Gastrocnemius medialis (tissue), 4 donors: Measurements from ENCODE around the gene ZACN. TPM values are rescaled to one million over a fixed set of nuclear protein-coding genes. Genes with fewer than 3 reads are reported as not detected.
"Not testable (repeated sequence)": the region's sequence is repeated elsewhere in the genome, so short reads cannot be mapped to it uniquely, and the experiment has no call there.

Source experiments
- ATAC-seq, 2 donors: fragments of 150-250 bp; one replicate each; pipeline ENCODE4 v1.9.1; 2016
- DNase-seq, 2 donors: peaks; one replicate each; pipeline ENCODE4 v3.0.0-alpha.2; 2019
- H3K27ac ChIP-seq, 4 donors: fragments of 200-600 bp; sonication (generic); 1 replicate in 1 of 4; 2 replicates in 3 of 4; pipeline ENCODE4 v1.5.1; 2016 to 2018; ENCODE audit warnings: mild to moderate bottlenecking in 2 of 4, moderate library complexity in 1 of 4
- H3K27me3 ChIP-seq, 3 donors: fragments of 200-600 bp; sonication (generic) in 2 of 3; 1 replicate in 1 of 3; 2 replicates in 2 of 3; pipeline versions ENCODE4 v1.5.1 to v1.6.0; 2016 to 2019; ENCODE audit warnings: mild to moderate bottlenecking in 1 of 3, moderate library complexity in 1 of 3
- H3K36me3 ChIP-seq, 2 donors: fragments of 200-600 bp; sonication (generic) in 1 of 2; one replicate each; pipeline ENCODE4 v1.5.1; 2017 to 2018
- H3K4me1 ChIP-seq, 2 donors: fragments of 200-600 bp; sonication (generic) in 1 of 2; one replicate each; pipeline ENCODE4 v1.5.1; 2016 to 2017; ENCODE audit warnings: mild to moderate bottlenecking in 2 of 2
- H3K4me3 ChIP-seq, 4 donors: fragments of 200-600 bp; sonication (generic) in 3 of 4; 1 replicate in 1 of 4; 2 replicates in 3 of 4; pipeline ENCODE4 v1.5.1; 2016 to 2019; ENCODE audit warnings: mild to moderate bottlenecking in 2 of 4
- H3K9me3 ChIP-seq, 3 donors: fragments of 200-600 bp; sonication (generic) in 2 of 3; 1 replicate in 1 of 3; 2 replicates in 2 of 3; pipeline ENCODE4 v1.5.1; 2016 to 2019
- CTCF ChIP-seq, 5 experiments: fragments of 450-650 bp in 3 of 5; fragments of 200-600 bp in 2 of 5; sonication (generic) in 2 of 5; IDR thresholded peaks in 4 of 5; conservative IDR thresholded peaks in 1 of 5; 1 replicate in 4 of 5; 2 replicates in 1 of 5; pipeline ENCODE4 v1.5.1; 2016 to 2019; ENCODE audit warnings: antibody characterized with exemption in 5 of 5, mild to moderate bottlenecking in 3 of 5, moderate library complexity in 3 of 5
- POLR2A ChIP-seq, 2 donors: fragments of 450-650 bp; IDR thresholded peaks; one replicate each; pipeline ENCODE4 v1.6.1; 2017; ENCODE audit warnings: antibody characterized with exemption in 2 of 2, mild to moderate bottlenecking in 2 of 2, moderate library complexity in 2 of 2
- in situ Hi-C, 4 donors: fragments of 200-750 bp; cut with MboI; loops; one replicate each; pipeline versions ENCODE4 v1.15.0 to v1.8.0; 2017; ENCODE audit warnings: low sequenced_read_pairs in 4 of 4
- intact Hi-C: fragments of 100-400 bp; cut with DNase I; formaldehyde crosslinking; loops from one replicate; pipeline ENCODE4 v1.15.1; 2023; ENCODE audit warnings: low total_unique reads
- total RNA-seq, 4 donors: library from RNA; depleted of rRNA; stranded (reverse); fragments of >200 nt; gene quantifications; one replicate each; pipeline versions ENCODE4 v1.1.0 to v1.2.3, GENCODE V29; 2016

The ZACN gene
- total RNA-seq, 4 donors from 2014 or later = not detected

GRCh38 chr17:76053246-76054111, 25.5 kb upstream of the ZACN start:
- in situ Hi-C loops = no loop called here

GRCh38 chr17:76054112-76054476, 24.9 kb upstream of the ZACN start:
- no peak for TF ChIP-seq POLR2A (IDR thresholded peaks at IDR 0.05)
- no peak for TF ChIP-seq CTCF (IDR thresholded peaks at IDR 0.05 in 4 of 5, conservative IDR thresholded peaks at IDR 0.05 in 1 of 5)
- DNase-seq (no peak), ATAC-seq (no peak)
- Histone ChIP-seq H3K27ac (no peak overlapping the region), H3K36me3 (peaks cover 0 to 77% of the 10 kb centered on the region in 2 donors), H3K9me3 (no peaks in the 10 kb centered on the region), H3K4me1 (peaks cover 0 to 5% of the 10 kb centered on the region in 2 donors), H3K4me3 (no peak overlapping the region), H3K27me3 (no peaks in the 10 kb centered on the region)
- intact Hi-C loops (no loop called here), in situ Hi-C loops (no loop called here)

More at GRCh38 chr17:76053246-76054111, 25.5 kb upstream of the ZACN start:
- peaks cover 0 to 5% of the 10 kb centered on the region in 2 donors for H3K4me1 ChIP-seq
- H3K36me3 ChIP-seq = peaks cover 0 to 77% of the 10 kb centered on the region in 2 donors
- no peak overlapping the region for H3K27ac ChIP-seq
- no peaks in the 10 kb centered on the region for H3K9me3 ChIP-seq
- intact Hi-C loops = no loop called here
- TF ChIP-seq CTCF (IDR thresholded peaks at IDR 0.05 in 4 of 5, conservative IDR thresholded peaks at IDR 0.05 in 1 of 5) (no peak), POLR2A (IDR thresholded peaks at IDR 0.05) (no peak)
- DNase-seq = no peak
- no peaks in the 10 kb centered on the region for H3K27me3 ChIP-seq
- no peak for ATAC-seq
- H3K4me3 ChIP-seq = no peak overlapping the region

GRCh38 chr17:76056882-76057281, 22.1 kb upstream of the ZACN start:
- Histone ChIP-seq H3K9me3 (no peaks in the 10 kb centered on the region), H3K27me3 (no peaks in the 10 kb centered on the region), H3K4me3 (no peak overlapping the region), H3K36me3 (peaks cover 0 to 87% of the 10 kb centered on the region in 2 donors), H3K4me1 (no peaks in the 10 kb centered on the region), H3K27ac (no peak overlapping the region)
- ATAC-seq = no peak
- in situ Hi-C loops = no loop called here
- TF ChIP-seq CTCF (IDR thresholded peaks at IDR 0.05 in 4 of 5, conservative IDR thresholded peaks at IDR 0.05 in 1 of 5) = no peak
- TF ChIP-seq POLR2A (IDR thresholded peaks at IDR 0.05) = no peak
- DNase-seq = no peak
- intact Hi-C loops = no loop called here

- H3K27ac ChIP-seq, H3K9me3 ChIP-seq, H3K4me3 ChIP-seq, H3K4me1 ChIP-seq, intact Hi-C loops, H3K27me3 ChIP-seq, DNase-seq, in situ Hi-C loops, ATAC-seq: not testable (repeated sequence)
- H3K36me3 ChIP-seq = peaks cover 0 to 93% of the 10 kb centered on the region in 2 donors
These were observed 20.7 kb upstream of the ZACN start for GRCh38 chr17:76058264-76058663.

- intact Hi-C loops (no loop called here), in situ Hi-C loops (no loop called here)
- Histone ChIP-seq H3K9me3 (no peaks in the 10 kb centered on the region), H3K27me3 (no peaks in the 10 kb centered on the region), H3K27ac (no peak overlapping the region), H3K36me3 (peaks cover 7 to 88% of the 10 kb centered on the region in 2 donors), H3K4me1 (peaks cover 0 to 4% of the 10 kb centered on the region in 2 donors), H3K4me3 (no peak overlapping the region)
- DNase-seq = no peak
- no peak for ATAC-seq
- no peak for TF ChIP-seq CTCF (IDR thresholded peaks at IDR 0.05 in 4 of 5, conservative IDR thresholded peaks at IDR 0.05 in 1 of 5)
These were observed 15.0 kb upstream of the ZACN start for GRCh38 chr17:76063875-76064546.
